ENCODE data around the gene EML5.

DNA sequence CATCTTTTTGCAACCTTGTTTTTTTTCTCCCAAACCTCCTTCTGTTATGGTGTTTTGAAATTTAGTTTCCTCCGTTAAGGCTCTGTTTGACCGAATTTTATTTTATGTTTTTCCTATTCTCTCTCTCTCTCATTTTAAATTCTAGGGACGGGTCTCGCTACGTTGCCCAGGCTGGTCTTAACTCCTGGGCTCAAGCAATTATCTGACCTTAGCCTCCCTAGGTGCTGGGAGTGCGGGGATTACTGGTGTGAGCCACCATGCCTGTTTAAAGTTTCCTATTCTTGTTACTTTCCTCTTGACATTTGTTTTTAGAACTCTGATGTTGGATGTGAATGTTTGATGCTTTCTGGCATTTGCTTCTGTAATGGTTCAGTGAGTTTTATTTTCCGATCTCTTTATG, 228.9 kb downstream of the EML5 start:
- TF ChIP-seq POLR2A (IDR thresholded peaks at IDR 0.05; ENCODE audit: low read length) (no peak), GATA1 (IDR thresholded peaks at IDR 0.05; ENCODE audit: low read depth, low read length) (no peak)
